HEK293T (cell line): ENCODE data around the gene ANO10.

Source experiments
- ARNT ChIP-seq: fragments of 450-650 bp; IDR thresholded peaks from 2 replicates; pipeline ENCODE4 v1.6.1; 2017; ENCODE audit warnings: mild to moderate bottlenecking
- BHLHE40 ChIP-seq: fragments of 450-650 bp; IDR thresholded peaks from 2 replicates; pipeline ENCODE4 v1.6.1; 2016; ENCODE audit warnings: mild to moderate bottlenecking, moderate library complexity, borderline replicate concordance
- CTBP1 ChIP-seq: fragments of 450-650 bp; IDR thresholded peaks from 2 replicates; pipeline ENCODE4 v1.6.1; 2016; ENCODE audit warnings: borderline replicate concordance
- ELF4 ChIP-seq: fragments of 450-650 bp; IDR thresholded peaks from 2 replicates; pipeline ENCODE4 v1.6.1; 2017; ENCODE audit warnings: antibody characterized with exemption
- FOXA1 ChIP-seq: fragments of 450-650 bp; IDR thresholded peaks from 2 replicates; pipeline ENCODE4 v1.6.1; 2016; ENCODE audit warnings: mild to moderate bottlenecking
- FOXK2 ChIP-seq: fragments of 450-650 bp; IDR thresholded peaks from 2 replicates; pipeline ENCODE4 v1.6.1; 2016; ENCODE audit warnings: mild to moderate bottlenecking
- FOXM1 ChIP-seq: fragments of 450-650 bp; IDR thresholded peaks from 2 replicates; pipeline ENCODE4 v1.6.1; 2017; ENCODE audit warnings: mild to moderate bottlenecking, borderline replicate concordance
- L3MBTL2 ChIP-seq: fragments of 450-650 bp; conservative IDR thresholded peaks from 2 replicates; pipeline ENCODE4 v1.6.1; 2016; ENCODE audit warnings: mild to moderate bottlenecking
- NFRKB ChIP-seq: fragments of 450-650 bp; IDR thresholded peaks from 2 replicates; pipeline ENCODE4 v1.6.1; 2016; ENCODE audit warnings: mild to moderate bottlenecking, moderate library complexity
- PKNOX1 ChIP-seq: fragments of 450-650 bp; IDR thresholded peaks from 2 replicates; pipeline ENCODE4 v1.6.1; 2016
- SP1 ChIP-seq: fragments of 450-650 bp; IDR thresholded peaks from 2 replicates; pipeline ENCODE4 v1.6.1; 2017
- SUZ12 ChIP-seq: fragments of 450-650 bp; IDR thresholded peaks from 2 replicates; pipeline ENCODE4 v1.6.1; 2016; ENCODE audit warnings: mild to moderate bottlenecking
- TARDBP ChIP-seq: fragments of 450-650 bp; IDR thresholded peaks from 2 replicates; pipeline ENCODE4 v1.6.1; 2016
- ZNF384 ChIP-seq: fragments of 450-650 bp; IDR thresholded peaks from 2 replicates; pipeline ENCODE4 v1.6.1; 2016

- no peak for TF ChIP-seq CTBP1
- TF ChIP-seq FOXM1, result no peak
- TF ChIP-seq BHLHE40, result no peak
- TF ChIP-seq ARNT, result no peak
- no peak for TF ChIP-seq FOXK2
- no peak for TF ChIP-seq TARDBP
- TF ChIP-seq SUZ12, result no peak
- TF ChIP-seq L3MBTL2, result no peak
- TF ChIP-seq SP1, result no peak
- TF ChIP-seq ELF4, result no peak
- TF ChIP-seq ZNF384, result no peak
- no peak for TF ChIP-seq PKNOX1
- no peak for TF ChIP-seq NFRKB
- no peak for TF ChIP-seq FOXA1
Measured at GRCh38 chr3:43644443-43644842, 22.6 kb upstream of the ANO10 start.
